ENCODE data around the gene PAF1.

Gene PAF1

DNA sequence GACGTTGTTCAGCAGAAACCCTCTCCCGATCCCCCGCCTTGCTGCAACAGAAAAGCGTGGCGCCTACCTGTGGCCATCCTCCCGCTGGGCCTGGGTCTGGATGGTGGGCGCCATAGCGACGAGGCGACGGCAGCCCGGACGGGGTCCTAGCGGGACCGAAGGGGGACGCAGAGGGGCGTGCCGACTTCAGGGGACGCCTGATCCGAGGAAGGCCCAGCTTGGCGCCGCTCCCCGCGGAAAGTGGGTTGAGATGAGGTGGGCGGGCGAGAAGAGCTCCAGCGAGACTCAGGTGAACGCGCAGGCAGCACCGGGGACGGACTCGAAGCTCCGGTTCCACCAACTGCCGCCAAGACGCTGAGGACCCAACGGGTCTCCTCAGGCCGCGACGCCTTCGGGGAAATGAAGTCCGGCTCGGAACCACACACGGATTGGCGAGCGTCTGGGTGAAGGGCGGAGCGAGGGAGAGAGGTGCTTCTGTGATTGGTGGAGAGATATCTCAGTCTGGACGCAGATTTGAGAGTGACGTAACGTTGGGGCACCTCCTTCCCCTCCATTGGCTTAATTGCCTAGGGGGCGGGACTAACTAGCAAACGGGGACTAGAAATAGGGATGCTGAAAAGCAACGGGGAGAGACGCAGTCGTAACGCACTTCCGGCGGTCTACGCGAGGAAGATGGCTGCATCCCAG, at the start of gene PAF1, which contains the start of gene MED29:
Gene PAF1 (minus strand): TSS at position 356 of the 687 bp plus-strand sequence. CDS start 242 bp downstream, at position 114.
Gene MED29 (plus strand): TSS at position 628 of the 687 bp plus-strand sequence. CDS start 45 bp downstream, at position 673.
- peak; percentile 100 for DNase-seq (ENCODE audit: low spot score)

GRCh38 chr19:39438270-39438934, 47.5 kb upstream of the PAF1 start:
- DNase-seq (ENCODE audit: low spot score), result no peak

GRCh38 chr19:39436350-39436716, 45.4 kb upstream of the PAF1 start:
- no peak for DNase-seq (ENCODE audit: low spot score)

DNA sequence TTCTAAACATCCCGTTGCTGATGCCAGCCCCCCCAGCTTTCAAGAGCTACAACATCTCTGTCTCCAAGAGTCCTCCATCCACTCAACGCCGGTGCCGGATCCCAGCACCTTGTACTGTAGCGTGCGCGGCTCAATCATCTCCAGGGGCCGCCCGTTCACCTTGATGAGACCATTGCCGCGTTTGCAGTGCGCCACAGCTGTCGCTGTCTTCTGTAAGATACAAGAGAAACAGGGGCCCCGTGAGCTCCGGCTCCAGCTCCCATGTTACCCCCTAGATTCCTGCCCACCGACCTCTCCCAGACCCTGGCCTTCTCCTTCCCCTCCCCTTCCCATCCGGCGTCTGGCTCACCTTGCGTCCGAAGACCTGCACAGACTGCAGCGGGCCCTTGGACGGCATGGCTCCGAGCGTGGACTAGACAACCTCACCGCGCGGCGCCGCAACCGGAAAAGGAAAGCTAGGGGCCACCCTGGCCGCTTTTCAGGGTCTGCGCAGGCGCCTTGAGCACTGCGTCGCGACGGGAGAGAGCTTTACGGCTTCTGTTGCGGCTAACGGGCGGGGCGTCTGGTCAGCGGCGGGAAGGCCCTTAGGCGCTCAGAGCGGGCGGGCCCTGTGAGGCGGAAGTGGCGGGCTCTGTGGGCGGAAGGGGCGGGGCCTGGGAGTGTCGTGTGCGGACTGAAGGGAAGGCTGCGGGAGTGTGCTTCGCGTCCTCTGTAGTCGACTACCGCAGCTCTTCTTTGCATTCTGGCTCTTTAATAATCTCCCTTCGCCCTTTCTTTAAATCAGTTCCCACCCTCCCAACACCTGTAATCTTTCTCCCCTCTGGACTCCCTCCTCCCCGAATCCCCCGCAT, 44.8 kb upstream of the PAF1 start, which contains the start of gene RPS16:
Gene RPS16 (minus strand): TSS at position 451 of the 851 bp plus-strand sequence. CDS start 54 bp downstream, at position 397.
- peak; percentile 99 for DNase-seq (ENCODE audit: low spot score)

- no peak for DNase-seq (ENCODE audit: low spot score)
Observed at GRCh38 chr19:39434123-39435076, 43.5 kb upstream of the PAF1 start.

GRCh38 chr19:39433480-39434079, 42.7 kb upstream of the PAF1 start:
- DNase-seq (ENCODE audit: low spot score), result no peak

DNA sequence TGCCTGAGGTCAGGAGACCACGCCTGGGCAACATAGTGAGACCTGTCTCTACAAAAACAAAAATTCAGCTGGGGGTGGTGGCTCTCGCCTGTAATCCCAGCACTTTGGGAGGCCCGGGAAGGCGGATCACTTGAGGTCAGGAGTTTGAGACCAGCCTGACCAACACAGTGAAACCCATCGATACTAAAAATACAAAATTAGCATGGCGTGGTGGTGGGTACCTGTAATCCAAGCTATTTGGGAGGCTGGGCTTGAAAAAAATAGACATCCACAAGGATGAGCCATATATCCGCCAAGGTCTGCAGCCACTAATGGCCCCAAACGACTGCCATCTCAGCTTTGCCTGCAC, 41.7 kb upstream of the PAF1 start:
- no peak for DNase-seq (ENCODE audit: low spot score)

DNA sequence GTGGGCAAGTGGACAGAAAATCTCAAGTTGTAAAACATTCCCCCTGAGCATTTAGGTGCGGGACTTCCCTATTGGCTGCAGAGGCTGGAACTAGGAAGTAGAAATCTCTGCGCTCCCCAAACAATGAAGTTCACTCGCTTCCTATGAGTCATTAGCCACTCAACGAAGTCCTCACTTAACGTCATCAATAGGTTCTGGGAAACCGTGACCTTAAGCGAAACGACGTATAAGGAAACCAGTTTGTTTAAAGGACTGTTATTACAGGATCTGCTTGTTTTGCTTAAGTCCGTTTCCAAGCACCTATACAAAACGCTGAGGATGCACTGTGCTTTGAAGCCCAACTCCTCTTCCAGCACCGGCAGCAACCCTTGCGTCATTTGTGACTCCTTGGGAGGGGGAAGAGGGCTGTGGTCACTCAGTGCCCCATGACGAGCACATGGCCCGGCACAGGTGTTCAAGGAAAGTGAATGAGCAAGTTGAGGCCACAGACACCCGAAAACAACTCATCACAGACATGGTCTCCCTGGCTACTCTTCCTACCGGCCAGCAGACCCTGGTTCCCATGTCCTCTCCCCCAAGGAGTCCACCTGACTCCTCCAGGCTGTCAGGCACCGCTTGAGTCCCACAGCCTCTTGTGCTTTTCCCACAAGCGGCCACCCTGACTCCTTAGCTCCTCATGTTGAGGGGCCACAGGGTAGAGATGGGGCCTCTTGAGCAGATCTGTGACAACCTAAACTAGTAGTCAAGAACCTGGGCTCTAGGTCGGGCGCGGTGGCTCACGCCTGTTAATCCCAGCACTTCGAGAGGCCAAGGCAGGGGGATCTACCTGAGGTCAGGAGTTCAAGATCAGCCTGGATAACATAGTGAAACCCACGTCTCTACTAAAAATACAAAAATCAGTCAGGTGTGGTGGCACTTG, 40.0 kb upstream of the PAF1 start:
- DNase-seq (ENCODE audit: low spot score), result peak; percentile 52

- peak; percentile 45 for DNase-seq (ENCODE audit: low spot score)
Observed at GRCh38 chr19:39428283-39429112, 37.6 kb upstream of the PAF1 start.

DNA sequence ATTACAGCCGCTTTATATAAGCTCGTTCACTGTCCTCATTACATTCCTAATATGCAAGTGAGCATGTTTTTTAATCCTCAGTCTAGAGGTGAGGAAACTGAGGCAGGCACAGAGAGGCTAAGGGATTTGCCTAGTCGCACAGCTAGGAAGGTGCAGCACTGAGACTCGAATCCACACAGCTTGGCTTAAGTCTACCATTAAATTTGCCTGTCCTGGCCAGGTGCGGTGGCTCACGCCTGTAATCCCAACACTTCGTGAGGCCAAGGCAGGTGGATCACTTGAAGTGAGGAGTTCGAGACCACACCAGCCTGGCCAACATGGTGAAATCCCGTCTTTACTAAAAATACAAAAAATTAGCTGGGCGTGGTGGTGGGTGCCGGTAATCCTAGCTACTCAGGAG, 36.8 kb upstream of the PAF1 start:
- DNase-seq (ENCODE audit: low spot score), result no peak

DNA sequence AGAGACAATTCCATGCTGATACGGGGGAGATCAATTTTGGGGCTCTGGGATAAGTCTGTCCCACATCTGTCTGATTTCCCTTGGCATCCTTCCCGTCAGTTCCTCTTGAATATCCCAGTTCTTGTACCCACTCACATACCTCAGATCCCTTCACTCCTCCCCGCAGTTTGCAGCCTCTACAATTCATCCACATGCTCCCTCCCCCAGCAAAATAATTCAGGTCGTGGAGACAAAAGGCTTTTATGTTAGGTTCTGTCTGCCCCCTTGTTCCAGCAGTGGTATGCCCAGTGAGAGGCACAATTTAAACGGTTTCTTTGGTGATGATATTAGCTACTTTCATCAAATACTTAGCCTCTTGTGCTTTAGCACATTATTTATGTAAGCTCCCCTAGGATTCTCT, 35.3 kb upstream of the PAF1 start:
- no peak for DNase-seq (ENCODE audit: low spot score)

GRCh38 chr19:39425744-39426143, 34.8 kb upstream of the PAF1 start:
- no peak for DNase-seq (ENCODE audit: low spot score)

DNA sequence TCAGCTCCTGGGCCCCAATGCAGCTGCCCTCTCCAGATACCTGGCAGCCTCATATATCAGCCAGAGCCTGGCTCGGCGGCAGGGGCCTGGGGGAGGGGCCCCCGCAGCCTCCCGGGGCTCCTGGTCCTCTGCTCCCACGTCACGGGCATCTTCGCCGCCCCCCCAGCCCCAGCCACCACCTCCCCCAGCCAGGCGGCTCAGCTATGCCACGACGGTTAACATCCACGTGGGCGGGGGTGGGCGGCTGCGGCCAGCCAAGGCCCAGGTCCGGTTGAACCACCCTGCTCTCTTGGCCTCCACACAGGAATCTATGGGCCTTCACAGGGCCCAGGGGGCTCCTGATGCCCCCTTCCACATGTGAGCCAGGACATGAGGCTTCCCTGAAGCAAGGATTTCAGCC, 34.0 kb upstream of the PAF1 start:
- DNase-seq (ENCODE audit: low spot score), result no peak

DNA sequence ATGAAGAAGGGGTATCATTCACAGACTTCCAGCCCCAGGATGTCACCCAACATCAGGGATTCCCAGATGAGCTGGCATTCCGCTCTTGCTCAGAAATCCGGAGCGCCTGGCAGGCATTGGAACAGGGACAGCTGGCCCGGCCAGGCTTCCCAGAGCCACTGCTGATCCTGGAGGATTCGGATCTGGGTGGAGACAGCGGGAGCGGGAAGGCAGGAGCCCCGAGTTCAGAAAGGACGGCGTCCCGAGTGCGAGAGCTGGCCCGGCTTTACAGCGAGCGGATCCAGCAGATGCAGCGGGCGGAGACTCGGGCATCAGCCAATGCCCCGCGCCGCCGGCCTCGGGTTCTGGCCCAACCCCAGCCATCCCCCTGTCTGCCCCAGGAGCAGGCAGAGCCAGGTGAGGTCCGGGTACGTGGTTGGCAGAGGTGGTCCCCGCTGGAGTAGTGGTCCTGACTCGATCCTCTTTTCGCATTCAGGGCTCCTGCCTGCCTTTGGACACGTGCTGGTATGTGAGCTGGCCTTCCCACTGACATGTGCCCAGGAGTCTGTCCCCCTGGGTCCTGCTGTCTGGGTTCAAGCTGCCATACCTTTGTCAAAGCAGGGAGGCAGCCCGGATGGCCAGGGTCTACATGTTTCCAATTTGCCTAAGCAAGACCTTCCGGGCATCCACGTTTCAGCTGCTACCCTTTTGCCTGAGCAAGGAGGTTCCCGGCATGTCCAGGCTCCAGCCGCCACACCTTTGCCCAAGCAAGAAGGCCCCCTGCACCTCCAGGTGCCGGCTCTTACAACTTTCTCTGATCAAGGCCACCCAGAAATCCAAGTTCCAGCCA, 32.6 kb upstream of the PAF1 start:
- no peak for DNase-seq (ENCODE audit: low spot score)

GRCh38 chr19:39422020-39422419, 31.1 kb upstream of the PAF1 start:
- no peak for DNase-seq (ENCODE audit: low spot score)

DNA sequence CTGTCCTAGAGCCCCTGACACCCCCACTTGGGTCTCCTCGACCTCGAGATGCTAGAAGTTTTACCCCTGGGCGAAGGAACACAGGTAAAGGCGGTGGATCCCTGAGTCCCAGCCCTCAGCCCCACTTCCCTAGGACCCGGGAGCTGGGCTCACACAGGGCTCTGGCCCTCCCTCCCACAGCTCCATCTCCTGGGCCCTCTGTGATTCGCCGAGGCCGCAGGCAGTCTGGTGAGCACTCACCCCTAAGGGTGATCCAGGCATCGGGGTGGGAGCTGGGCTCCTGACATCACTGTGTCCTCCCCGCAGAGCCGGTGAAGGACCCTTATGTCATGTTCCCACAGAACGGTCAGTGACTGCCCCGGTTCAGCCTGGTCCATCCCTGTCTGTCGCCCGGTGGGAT, 29.9 kb upstream of the PAF1 start:
- DNase-seq (ENCODE audit: low spot score), result no peak

- no peak for DNase-seq (ENCODE audit: low spot score)
Observed at GRCh38 chr19:39419003-39419402, 28.1 kb upstream of the PAF1 start.

- DNase-seq (ENCODE audit: low spot score), result no peak
Observed at GRCh38 chr19:39417463-39418181, 26.7 kb upstream of the PAF1 start.

Measured in SW480 (cell line).